NCI-H526 treated with DMSO at 0.1 percent for 48 hours (cell line): ENCODE data around the gene GPR132.
"Not testable (repeated sequence)": the region's sequence is repeated elsewhere in the genome, so short reads cannot be mapped to it uniquely, and the experiment has no call there.

ENCODE experiments used
- DNase-seq: peaks from one replicate; lab custom pipeline; 2025; lab: John Stamatoyannopoulos, UW

GPR132 gene

DNA sequence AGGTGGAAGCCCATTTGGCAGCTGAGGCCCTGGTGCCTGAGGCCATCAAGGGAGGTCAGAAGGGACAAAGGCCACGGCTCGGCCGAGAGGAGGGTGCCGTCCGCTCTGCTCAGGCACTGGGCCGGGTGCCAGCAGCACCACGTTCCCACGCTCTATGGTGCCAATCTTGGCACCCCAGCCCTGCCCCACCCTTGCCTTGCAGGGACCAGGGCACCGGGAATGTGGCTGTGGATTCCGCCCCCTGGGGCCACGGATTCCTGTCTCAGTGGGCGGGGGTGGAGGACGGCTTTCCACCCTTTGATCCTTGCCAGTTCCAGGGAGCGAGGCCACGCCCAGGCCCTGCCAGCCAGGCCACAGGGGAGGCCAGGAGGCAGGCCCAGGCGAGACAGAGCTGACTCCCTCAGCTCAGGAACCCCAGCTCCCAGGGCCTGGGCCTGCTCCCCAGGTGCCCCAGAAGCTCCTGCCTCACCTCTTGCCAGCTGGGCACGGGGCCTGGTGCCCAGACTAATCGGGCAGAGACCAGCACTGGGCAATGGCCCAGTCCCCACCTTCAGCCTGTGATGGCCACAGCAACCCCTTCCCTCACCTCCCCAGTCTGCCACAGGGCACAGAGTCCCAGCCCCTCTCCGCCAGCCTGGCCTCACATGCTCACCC lies 26.4 kb upstream of the GPR132 start:
- no peak for DNase-seq

DNA sequence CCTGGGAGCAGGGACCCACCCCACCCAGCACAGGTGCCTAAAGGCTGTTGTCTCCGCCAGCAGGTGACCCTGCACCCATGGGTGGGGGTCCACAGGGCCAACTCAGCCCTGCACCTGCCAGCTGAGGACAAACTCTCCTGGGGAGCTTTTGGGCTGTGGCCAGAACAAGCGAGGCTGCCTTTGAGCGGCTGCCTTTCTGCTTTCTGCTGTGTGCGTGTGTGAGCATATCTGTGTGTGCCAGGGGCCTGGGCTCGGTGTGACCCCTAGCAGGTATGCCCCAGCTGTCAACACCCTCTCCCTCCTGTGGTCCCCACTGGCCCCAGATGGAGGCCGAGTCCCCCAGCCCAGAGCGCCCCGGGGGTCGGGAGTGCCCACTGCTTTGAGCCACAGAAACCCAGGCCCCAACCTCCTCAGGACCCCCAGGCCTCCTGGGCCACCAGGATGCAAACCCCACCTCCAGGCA lies 25.9 kb upstream of the GPR132 start:
- DNase-seq, result no peak

- peak; percentile 43 for DNase-seq
These were observed 25.3 kb upstream of the GPR132 start for GRCh38 chr14:105090493-105091053.

GRCh38 chr14:105089746-105090492 lies 24.7 kb upstream of the GPR132 start:
- DNase-seq, result no peak

DNA sequence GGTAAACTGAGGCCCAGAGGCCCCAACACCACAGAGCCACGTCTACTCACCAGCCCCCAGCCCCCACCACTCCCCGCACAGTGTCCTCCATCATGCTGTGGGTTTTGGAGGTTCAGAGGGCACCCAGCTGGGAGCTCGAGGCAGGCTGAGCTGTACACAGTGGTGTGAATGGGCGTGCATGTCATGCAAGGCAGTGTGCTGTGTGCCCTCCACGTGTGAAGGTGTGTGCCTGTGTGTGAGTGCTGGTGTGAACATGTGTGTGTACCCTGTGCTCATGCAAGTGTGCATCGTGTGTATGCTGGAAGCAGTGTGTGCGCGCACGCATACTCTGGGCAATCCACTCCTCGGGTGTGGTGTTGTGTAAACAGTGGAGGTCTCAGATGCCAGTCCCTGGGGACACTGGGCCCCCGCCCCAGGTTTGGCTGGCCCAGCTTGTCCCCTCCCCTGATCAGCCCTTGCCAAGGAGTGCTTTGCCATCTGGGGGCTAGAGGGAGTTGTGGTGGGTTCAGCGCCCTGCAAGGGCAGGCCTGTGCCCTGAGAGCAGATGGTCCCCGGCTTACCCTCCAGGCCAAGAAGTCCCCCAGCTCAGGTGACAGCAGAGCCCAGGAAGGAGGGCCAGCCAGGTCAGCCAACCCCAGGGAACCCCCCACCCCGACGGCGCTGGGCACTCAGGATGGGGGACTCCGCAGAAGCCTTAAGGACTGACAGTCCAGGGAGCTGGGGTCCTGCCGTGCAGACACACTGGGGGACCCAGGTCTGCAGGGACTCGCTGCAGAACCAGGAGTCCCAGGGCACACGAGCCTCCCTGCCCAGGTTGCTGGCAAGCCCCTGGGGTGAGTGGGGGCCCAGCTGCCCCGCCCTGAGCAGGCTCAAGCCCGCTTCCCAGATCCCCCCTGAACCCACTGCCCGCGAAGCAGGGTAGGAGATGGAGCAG lies 23.8 kb upstream of the GPR132 start:
- DNase-seq, result no peak

- DNase-seq, result no peak
These were observed 23.0 kb upstream of the GPR132 start for GRCh38 chr14:105087963-105088811.

GRCh38 chr14:105087308-105087962 lies 22.2 kb upstream of the GPR132 start:
- DNase-seq, result no peak

DNA sequence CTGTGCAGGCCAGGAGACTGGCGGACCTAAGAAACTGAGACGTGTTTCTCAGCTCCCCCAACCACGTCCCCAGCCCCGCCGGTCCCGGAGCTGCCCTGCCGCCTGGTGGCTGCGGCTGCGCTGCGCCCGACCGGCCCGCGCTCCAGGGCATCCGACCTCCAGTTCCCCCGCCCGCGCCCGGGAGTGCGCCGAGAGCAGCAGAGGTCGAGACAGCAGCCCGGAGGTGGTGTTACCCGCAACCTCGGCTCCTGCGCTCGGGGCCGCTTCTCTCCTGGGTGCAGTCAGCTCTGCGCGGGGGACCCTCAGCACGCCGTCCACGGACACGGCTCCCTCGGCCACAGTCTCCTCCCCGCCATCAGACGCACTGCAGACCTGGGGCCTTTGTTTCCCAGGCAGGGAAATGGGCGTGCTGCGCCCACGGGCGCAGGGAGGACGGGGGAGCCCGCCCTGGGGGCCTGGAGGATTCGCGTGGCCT lies 21.6 kb upstream of the GPR132 start:
- DNase-seq, result peak; percentile 49

DNA sequence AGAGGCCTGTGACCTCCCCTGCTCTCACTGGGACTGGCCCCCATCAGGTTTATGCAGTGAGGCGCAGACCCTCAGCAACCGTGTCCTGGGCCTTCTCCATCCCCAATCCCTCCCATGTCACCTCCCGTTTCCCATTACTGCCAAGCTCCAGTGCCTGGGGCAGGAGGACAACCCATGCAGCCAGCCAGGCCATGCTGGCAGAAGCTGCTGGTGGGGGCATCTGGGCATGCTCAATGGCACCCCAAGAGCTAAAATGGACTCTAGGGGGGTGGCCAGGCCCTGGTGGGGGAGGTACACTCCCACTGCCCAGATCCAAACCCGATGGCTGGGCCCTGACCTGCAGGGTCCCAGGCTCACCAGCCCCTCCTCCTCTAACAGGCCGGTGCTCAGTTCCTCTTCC lies 20.5 kb upstream of the GPR132 start:
- no peak for DNase-seq

DNA sequence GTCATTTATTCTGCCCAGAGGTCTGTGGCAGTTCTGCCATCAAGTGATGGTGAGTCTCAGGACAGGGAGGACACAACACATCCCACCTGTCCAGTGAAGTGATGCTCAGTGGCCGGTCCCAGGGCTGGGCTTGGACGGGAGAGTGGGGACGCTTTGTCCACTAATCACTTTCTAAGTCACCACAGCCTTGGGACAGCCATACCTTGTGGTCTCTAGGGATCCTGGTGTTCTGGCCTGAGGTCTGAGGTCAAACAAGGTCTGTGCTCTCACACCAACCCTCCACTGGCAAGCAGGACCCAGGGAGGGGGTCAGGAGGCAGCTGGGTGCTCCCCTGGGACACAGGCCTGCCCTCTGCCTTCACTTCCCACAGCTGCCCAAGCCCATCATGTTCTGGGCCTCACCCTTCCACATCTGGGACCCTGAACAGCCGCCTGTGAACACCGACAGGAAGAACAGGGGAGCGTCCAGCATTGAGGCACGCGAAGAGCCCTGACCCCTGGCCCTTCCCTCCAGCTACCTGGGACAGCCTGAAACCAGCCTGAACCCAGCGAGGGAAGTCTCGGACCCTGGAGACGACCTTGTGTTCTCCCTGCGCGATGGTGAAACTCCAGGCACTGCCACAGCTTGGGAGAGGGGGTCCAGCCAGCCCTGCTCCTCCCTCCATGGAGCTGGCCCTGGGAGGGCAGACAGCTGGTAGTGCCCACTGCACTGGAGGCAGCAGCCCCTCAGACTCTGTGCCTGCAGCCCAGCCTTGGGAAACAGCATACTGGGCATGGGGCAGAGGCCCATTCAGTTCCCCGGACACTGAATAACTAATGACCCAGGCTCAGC lies 19.7 kb upstream of the GPR132 start:
- DNase-seq, result no peak

GRCh38 chr14:105083926-105084685 lies 18.9 kb upstream of the GPR132 start:
- DNase-seq, result no peak

DNA sequence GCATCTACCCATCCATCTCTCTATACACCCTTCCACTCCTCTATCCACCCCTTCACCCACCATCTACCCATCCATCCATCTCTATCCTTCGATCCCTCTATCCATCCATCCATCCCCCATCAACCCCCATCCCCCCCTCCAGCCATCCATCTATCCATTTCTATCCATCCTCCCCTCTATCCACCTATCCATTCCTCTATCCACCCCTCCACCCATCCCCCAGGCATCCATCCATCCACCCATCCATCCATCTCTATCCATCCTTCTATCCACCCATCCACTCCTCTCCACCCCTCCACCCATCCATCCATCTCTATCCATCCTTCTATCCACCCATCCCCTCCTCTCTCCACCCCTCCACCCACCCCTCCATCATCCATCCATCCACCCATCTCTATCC lies 17.5 kb upstream of the GPR132 start:
- no peak for DNase-seq

GRCh38 chr14:105081473-105081872 lies 16.2 kb upstream of the GPR132 start:
- DNase-seq, result not testable (repeated sequence)

- no peak for DNase-seq
These were observed 14.9 kb upstream of the GPR132 start for GRCh38 chr14:105080161-105080560.

- DNase-seq, result no peak
These were observed 13.1 kb upstream of the GPR132 start for GRCh38 chr14:105078294-105078693.

GRCh38 chr14:105077649-105077995 lies 12.4 kb upstream of the GPR132 start:
- DNase-seq, result no peak

GRCh38 chr14:105076805-105077648 lies 11.8 kb upstream of the GPR132 start:
- DNase-seq, result no peak

DNA sequence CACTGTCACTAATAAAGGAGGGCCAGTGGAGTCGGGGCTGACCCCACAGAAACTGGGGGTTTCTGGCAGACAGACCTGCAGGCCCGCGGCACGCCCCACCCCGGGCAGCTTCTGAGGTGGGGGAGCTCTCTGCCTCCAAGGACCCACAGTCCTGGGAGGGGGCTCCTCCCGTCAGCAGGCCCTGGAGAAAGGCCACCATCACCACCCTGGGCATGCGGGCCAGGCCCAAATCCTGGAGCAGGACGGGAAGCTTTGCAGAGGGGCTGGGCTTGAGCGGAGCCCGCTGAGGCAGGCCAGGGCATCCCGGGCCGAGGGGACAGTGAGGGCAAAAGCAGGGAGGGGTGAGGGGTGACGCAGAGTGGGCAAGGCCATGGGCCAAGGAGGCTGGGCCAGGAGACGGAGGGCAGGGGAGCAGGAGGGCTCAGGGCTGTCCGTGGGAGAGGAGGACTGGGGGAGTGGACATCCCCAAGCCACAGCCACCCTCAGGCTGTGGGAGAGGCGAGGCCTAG lies 11.1 kb upstream of the GPR132 start:
- DNase-seq, result no peak
